Mesodermal cell (in vitro differentiated cells): ENCODE results near the gene SLC25A18.
"Not testable (repeated sequence)": the region's sequence is repeated elsewhere in the genome, so short reads cannot be mapped to it uniquely, and the experiment has no call there.

Experiments
- H3K27ac ChIP-seq: 2 replicates; pipeline ENCODE4 v1.7.0; 2013; ENCODE audit warnings: mild to moderate bottlenecking, low read depth, low read length, moderate library complexity; ENCODE audit not compliant: severe bottlenecking
- H3K36me3 ChIP-seq: 2 replicates; pipeline ENCODE4 v1.7.1; 2013; ENCODE audit warnings: mild to moderate bottlenecking, low read length, moderate library complexity; ENCODE audit not compliant: control insufficient read depth, insufficient read depth
- H3K4me1 ChIP-seq: one replicate; pipeline ENCODE4 v1.7.1; 2013; ENCODE audit warnings: mild to moderate bottlenecking, low read length; ENCODE audit not compliant: insufficient read depth, control insufficient read depth, poor library complexity, severe bottlenecking
- H3K4me3 ChIP-seq: 2 replicates; pipeline ENCODE4 v1.7.0; 2013; ENCODE audit warnings: low read length, control low read depth, mild to moderate bottlenecking; ENCODE audit not compliant: insufficient read depth, poor library complexity, severe bottlenecking; ENCODE audit errors: extremely low read depth
- H3K9me3 ChIP-seq: 2 replicates; pipeline ENCODE4 v1.7.1; 2013; ENCODE audit warnings: mild to moderate bottlenecking, low read length, moderate library complexity; ENCODE audit not compliant: control insufficient read depth
- WGBS, 2 experiments: methylation state at CpG; one replicate each; pipeline ENCODE4 v1.1.5; 2013; ENCODE audit warnings: missing lambda C conversion rate in 2 of 2; ENCODE audit not compliant: insufficient coverage in 2 of 2; 5-methylcytosine and 5-hydroxymethylcytosine counted together

SLC25A18 gene

DNA sequence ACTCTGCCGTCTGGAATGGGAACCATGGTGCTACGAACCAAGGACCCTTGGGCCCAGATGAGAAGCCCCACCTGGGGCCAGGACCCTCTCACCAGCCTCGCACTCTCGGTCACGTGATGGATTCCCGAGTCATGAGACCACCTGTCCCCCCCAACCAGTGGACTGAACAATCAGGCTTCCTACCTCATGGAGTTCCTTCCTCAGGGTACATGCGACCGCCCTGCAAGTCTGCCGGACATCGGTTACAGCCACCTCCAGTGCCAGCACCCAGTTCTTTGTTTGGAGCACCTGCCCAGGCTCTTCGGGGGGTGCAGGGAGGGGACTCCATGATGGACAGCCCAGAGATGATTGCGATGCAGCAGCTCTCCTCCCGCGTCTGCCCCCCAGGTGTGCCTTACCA is 20.8 kb upstream of the SLC25A18 start:
- WGBS, 2 experiments: 97 to 99% methylated on average over 11 to 14 of the region's 14 CpGs
- Histone ChIP-seq H3K36me3 (peaks cover 76% of the 10 kb centered on the region), H3K27ac (no peak overlapping the region), H3K4me1 (no peaks in the 10 kb centered on the region), H3K9me3 (no peaks in the 10 kb centered on the region), H3K4me3 (no peak overlapping the region)

DNA sequence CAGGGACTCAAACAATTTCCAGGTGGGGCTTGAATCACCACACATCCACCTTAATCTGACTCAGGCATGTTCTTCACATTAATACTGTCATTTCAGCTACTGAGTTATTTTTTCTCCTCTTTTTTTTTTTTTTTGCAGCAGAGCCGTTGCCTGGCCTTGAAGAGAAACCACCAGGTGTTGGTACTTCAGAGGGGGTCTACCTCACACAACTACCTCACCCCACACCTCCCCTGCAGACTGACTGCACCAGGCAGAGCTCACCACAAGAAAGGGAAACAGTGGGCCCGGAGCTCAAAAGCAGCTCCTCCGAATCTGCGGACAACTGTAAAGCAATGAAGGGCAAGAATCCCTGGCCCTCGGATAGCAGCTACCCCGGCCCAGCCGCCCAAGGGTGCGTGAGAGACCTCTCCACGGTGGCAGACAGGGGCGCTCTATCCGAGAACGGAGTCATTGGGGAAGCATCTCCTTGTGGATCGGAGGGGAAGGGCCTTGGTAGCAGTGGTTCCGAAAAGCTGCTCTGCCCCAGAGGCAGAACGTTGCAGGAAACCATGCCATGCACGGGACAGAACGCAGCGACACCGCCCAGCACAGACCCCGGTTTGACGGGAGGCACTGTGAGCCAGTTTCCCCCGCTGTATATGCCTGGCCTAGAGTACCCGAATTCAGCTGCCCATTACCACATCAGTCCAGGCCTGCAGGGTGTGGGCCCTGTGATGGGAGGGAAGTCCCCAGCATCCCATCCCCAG is 15.1 kb upstream of the SLC25A18 start:
- H3K9me3 ChIP-seq: no peaks in the 10 kb centered on the region
- no peak overlapping the region for H3K4me3 ChIP-seq
- no peaks in the 10 kb centered on the region for H3K4me1 ChIP-seq
- 96 to 97% methylated on average over 20 to 21 of the region's 23 CpGs for WGBS, 2 experiments
- peaks cover 82% of the 10 kb centered on the region for H3K36me3 ChIP-seq
- H3K27ac ChIP-seq: no peak overlapping the region

DNA sequence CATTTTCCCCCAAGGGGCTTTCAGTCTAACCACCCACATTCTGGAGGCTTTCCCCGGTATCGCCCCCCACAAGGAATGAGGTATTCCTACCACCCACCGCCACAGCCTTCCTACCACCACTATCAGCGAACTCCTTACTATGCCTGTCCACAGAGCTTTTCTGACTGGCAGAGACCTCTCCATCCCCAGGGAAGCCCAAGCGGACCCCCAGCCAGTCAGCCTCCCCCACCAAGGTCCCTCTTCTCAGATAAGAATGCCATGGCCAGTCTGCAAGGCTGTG is 14.6 kb upstream of the SLC25A18 start:
- Histone ChIP-seq H3K9me3 (no peaks in the 10 kb centered on the region), H3K27ac (no peak overlapping the region), H3K4me1 (no peaks in the 10 kb centered on the region), H3K4me3 (no peak overlapping the region), H3K36me3 (peaks cover 82% of the 10 kb centered on the region)
- 97% methylated on average over 5 of the region's 5 CpGs; no CpG with 5 or more reads in 1 of the 2 experiments for WGBS, 2 experiments

DNA sequence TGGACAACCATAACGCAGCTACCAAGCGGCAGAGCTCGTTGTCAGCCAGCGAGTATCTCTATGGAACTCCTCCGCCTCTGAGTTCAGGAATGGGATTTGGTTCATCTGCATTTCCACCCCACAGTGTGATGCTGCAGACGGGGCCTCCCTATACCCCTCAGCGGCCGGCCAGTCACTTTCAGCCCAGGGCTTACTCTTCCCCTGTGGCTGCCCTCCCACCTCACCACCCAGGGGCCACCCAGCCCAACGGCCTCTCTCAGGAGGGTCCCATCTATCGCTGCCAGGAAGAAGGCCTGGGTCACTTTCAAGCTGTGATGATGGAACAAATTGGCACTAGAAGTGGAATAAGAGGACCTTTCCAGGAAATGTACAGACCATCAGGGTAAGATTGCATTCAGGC is 14.1 kb upstream of the SLC25A18 start:
- no peak overlapping the region for H3K27ac ChIP-seq
- peaks cover 86% of the 10 kb centered on the region for H3K36me3 ChIP-seq
- H3K9me3 ChIP-seq: no peaks in the 10 kb centered on the region
- H3K4me3 ChIP-seq: no peak overlapping the region
- 97 to 98% methylated on average over 10 of the region's 10 CpGs for WGBS, 2 experiments
- H3K4me1 ChIP-seq: no peaks in the 10 kb centered on the region

DNA sequence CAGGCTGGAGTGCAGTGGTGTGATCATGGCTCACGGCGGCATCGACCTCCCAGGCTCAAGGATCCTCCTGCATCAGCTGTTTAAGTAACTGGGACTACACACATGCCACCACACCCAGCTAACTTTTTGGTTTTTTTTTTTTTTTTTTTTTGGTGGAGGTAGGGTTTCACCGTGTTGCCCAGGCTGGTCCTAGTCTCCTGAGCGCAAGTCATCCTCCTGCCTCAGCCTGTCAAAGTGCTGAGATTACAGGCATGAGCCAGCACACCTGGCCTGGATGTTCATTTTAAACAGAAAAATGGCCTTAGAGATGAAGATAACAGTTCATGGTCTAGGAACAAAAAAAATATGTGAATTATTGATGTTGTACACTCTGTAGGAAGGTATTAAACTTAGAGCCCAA is 13.6 kb upstream of the SLC25A18 start:
- 80 to 100% methylated on average over 1 to 2 of the region's 5 CpGs for WGBS, 2 experiments
- Histone ChIP-seq H3K4me1 (no peaks in the 10 kb centered on the region), H3K36me3 (peaks cover 87% of the 10 kb centered on the region), H3K27ac (no peak overlapping the region), H3K4me3 (no peak overlapping the region), H3K9me3 (no peaks in the 10 kb centered on the region)

DNA sequence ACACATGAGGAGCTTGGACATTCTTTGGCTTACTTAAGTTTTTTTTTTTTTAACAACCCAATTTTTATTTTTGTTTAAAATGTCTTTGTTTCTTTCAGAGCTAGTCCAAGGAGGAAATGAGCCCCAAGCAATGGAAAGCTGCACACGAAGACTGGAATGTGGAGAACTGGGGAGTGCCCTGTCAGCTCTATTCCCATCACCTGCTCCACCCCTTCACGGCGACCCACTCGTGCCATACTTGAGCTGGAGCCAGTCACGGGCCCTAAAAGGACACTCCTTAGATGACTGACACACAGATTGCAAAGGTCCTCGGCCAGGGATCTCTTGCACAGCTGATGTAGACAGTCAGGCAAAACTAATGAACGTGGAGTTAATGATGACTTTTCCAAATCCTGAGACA is 10.6 kb upstream of the SLC25A18 start:
- H3K4me3 ChIP-seq: no peak overlapping the region
- peaks cover 90% of the 10 kb centered on the region for H3K36me3 ChIP-seq
- no peaks in the 10 kb centered on the region for H3K4me1 ChIP-seq
- no peaks in the 10 kb centered on the region for H3K9me3 ChIP-seq
- no peak overlapping the region for H3K27ac ChIP-seq
- 93 to 94% methylated on average over 7 of the region's 7 CpGs for WGBS, 2 experiments

DNA sequence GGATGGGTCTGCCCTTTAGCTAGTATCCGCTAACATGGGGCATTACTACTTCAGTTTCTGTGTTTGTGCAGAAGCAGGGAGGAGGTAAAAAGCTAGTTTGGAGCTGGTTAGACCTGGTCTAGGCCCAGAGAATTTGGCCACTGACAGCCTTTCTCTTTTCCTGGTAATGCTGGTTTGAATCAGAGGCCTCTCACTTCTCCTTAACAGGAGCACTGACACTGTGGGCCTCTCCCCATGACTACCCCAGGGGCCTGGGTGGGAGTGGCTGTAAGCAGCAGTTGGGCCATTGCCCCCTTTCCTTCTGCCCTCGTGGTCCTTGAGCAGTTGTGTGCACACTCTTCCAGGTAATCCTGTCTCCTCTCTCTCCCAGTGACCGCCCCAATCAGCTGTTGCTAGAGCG is 8.5 kb upstream of the SLC25A18 start:
- no peak overlapping the region for H3K4me3 ChIP-seq
- H3K36me3 ChIP-seq: peaks cover 89% of the 10 kb centered on the region
- WGBS, 2 experiments: 100% methylated on average over 1 to 2 of the region's 4 CpGs
- no peak overlapping the region for H3K27ac ChIP-seq
- H3K9me3 ChIP-seq: no peaks in the 10 kb centered on the region
- no peaks in the 10 kb centered on the region for H3K4me1 ChIP-seq

DNA sequence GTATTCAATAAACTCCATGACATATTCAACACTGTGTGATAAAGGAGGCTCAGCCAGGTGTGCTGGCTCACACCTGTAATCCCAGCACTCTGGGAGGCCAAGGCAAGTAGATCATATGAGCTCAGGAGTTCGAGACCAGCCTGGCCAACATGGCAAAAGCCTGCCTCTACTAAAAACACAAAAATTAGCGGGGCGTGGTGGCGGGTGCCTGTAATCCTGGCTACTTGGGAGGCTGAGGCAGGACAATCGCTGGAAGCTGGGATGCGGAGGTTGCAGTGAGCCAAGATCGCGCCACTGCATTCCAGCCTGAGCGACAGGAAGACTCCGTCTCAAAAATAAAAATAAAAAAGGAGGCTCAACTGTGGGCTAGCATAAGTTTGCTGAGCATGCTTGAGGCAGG is 4.1 kb upstream of the SLC25A18 start:
- Histone ChIP-seq H3K9me3 (no peaks in the 10 kb centered on the region), H3K27ac (no peak overlapping the region), H3K4me1 (peaks cover 7% of the 10 kb centered on the region), H3K4me3 (no peak overlapping the region), H3K36me3 (peaks cover 57% of the 10 kb centered on the region)
- 95 to 98% methylated on average over 8 to 10 of the region's 10 CpGs for WGBS, 2 experiments

DNA sequence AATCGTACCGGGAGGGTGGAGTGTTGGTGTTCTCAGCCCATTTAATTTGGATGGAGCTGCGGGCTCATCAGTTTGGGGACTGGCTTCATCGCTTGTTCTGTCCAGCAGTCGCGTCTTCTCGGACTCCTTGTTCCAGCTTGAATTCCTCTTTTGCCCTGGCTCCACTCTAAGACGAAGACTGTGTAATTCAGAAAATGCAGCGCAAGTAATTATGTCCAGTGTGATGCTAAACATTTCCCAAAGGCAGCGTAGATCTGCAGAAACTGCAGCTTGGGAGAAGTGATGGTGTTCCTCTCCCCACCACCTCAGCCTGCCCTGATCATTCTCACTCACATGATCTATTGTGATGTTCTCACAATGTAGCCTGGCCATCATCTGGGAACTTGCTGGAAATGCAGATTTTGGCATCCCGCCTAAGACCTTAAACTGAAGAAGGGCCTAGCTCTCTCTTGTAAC is 666 bp downstream of the SLC25A18 start:
- Histone ChIP-seq H3K9me3 (no peaks in the 10 kb centered on the region), H3K4me3 (no peak overlapping the region), H3K27ac (no peak overlapping the region), H3K4me1 (peaks cover 7% of the 10 kb centered on the region), H3K36me3 (peaks cover 15% of the 10 kb centered on the region)
- 96 to 100% methylated on average over 8 to 10 of the region's 11 CpGs for WGBS, 2 experiments

DNA sequence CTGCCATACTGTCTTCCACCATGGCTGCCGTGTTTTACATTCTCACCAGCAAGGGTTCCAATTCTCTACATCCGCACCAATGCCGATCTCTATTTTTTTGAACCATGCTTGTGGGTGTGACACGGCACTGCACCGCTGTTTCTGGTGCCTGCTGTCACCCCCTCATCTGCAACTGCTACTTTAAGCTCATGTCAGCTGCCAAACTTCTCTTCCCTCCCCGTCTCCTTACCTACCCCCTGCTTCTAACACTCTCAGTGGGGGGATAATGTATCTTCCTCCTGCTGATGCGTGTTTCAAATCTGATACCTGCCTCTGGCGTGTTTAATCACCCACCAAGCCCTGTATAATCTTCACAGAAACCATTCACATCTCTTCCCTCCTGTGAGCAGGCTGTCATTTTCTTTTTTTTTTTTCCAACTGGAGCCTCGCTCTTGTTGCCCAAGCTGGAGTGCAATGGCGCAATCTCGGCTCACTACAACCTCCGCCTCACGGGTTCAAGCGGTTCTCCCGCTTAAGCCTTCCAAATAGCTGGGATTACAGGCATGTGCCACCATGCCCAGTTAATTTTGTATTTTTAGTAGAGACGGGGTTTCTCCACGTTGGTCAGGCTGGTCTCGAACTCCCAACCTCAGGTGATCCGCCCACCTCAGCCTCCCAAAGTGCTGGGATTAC is 2.9 kb downstream of the SLC25A18 start:
- WGBS, 2 experiments: 92 to 96% methylated on average over 13 to 19 of the region's 19 CpGs
- H3K4me3 ChIP-seq, H3K27ac ChIP-seq, H3K9me3 ChIP-seq, H3K36me3 ChIP-seq: not testable (repeated sequence)
- H3K4me1 ChIP-seq: peaks cover 22% of the 10 kb centered on the region

DNA sequence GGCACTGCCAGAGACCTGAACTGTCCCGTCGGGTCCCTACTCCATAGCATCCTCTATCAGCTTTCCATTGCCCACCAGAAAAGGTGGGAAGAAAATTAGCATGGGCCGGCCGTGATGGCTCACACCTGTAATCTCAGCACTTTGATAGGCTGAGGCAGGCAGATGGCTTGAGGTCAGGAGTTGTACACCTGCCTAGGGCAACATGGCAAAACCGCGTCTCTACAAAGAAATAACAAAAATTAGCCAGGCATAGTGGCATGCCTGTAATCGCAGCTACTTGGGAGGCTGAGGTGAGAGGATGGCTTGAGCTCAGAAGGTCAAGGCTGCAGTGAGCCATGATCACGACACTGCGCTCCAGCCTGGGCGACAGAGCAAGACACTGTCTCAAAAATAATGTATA is 3.5 kb downstream of the SLC25A18 start:
- Histone ChIP-seq H3K4me1 (peaks cover 22% of the 10 kb centered on the region), H3K4me3 (no peak overlapping the region), H3K27ac (no peak overlapping the region), H3K36me3 (no peaks in the 10 kb centered on the region), H3K9me3 (no peaks in the 10 kb centered on the region)
- WGBS, 2 experiments: 92 to 100% methylated on average over 6 to 8 of the region's 10 CpGs
